Esophagus muscularis mucosa (tissue), 4 donors: ENCODE data around the gene CEACAM16. TPM values are rescaled to one million over a fixed set of nuclear protein-coding genes. Genes with fewer than 3 reads are reported as not detected.
"Not testable (repeated sequence)": the region's sequence is repeated elsewhere in the genome, so short reads cannot be mapped to it uniquely, and the experiment has no call there.

Source experiments
- DNase-seq: peaks from one replicate; pipeline ENCODE4 v3.0.0-alpha.2; 2017; ENCODE audit errors: extremely low spot score
- H3K27ac ChIP-seq, 4 donors: fragments of 200-600 bp; sonication (generic); replicated peaks in 1 of 4; 1 replicate in 3 of 4; 2 replicates in 1 of 4; pipeline ENCODE4 v1.5.1; 2016 to 2019; ENCODE audit warnings: mild to moderate bottlenecking in 1 of 4
- H3K27me3 ChIP-seq, 4 donors: fragments of 200-600 bp; sonication (generic); one replicate each; pipeline versions ENCODE4 v1.5.1 to v1.6.0; 2016 to 2019
- H3K36me3 ChIP-seq, 4 donors: fragments of 200-600 bp; sonication (generic); one replicate each; pipeline ENCODE4 v1.5.1; 2016 to 2019
- H3K4me1 ChIP-seq, 4 donors: fragments of 200-600 bp; sonication (generic); one replicate each; pipeline ENCODE4 v1.5.1; 2016 to 2019
- H3K4me3 ChIP-seq, 4 donors: fragments of 200-600 bp; sonication (generic); 1 replicate in 2 of 4; 2 replicates in 2 of 4; pipeline ENCODE4 v1.5.1; 2016 to 2019; ENCODE audit warnings: mild to moderate bottlenecking in 4 of 4, moderate library complexity in 1 of 4
- H3K9me3 ChIP-seq, 4 donors: fragments of 200-600 bp; sonication (generic); 1 replicate in 3 of 4; 2 replicates in 1 of 4; pipeline ENCODE4 v1.5.1; 2016 to 2019
- CTCF ChIP-seq, 3 experiments: fragments of 200-600 bp in 2 of 3; fragments of 450-650 bp in 1 of 3; sonication (generic) in 2 of 3; IDR thresholded peaks; one replicate each; pipeline ENCODE4 v1.5.1; 2017 to 2019; ENCODE audit warnings: antibody characterized with exemption in 3 of 3, mild to moderate bottlenecking in 2 of 3, moderate library complexity in 1 of 3
- EP300 ChIP-seq: sonication (generic); formaldehyde crosslinking; IDR thresholded peaks from one replicate; pipeline ENCODE4 v1.6.1; 2017; ENCODE audit warnings: antibody characterized with exemption
- POLR2A ChIP-seq: fragments of 450-650 bp; IDR thresholded peaks from one replicate; pipeline ENCODE4 v1.6.1; 2017; ENCODE audit warnings: antibody characterized with exemption, moderate library complexity, mild to moderate bottlenecking, low read depth
- POLR2AphosphoS5 ChIP-seq, 2 donors: sonication (generic); formaldehyde crosslinking; IDR thresholded peaks; one replicate each; pipeline ENCODE4 v1.6.1; 2017; ENCODE audit warnings: antibody characterized with exemption in 2 of 2
- WGBS: methylation state at CpG from one replicate; pipeline ENCODE4 v1.1.5; 2018; 5-methylcytosine and 5-hydroxymethylcytosine counted together
- intact Hi-C: fragments of 100-400 bp; cut with DNase I; formaldehyde crosslinking; loops from one replicate; pipeline ENCODE4 v1.15.1; 2023
- total RNA-seq, 4 donors: library from RNA; depleted of rRNA; stranded (reverse); fragments of >200 nt; gene quantifications; one replicate each; pipeline versions ENCODE4 v1.1.0 to v1.2.1, GENCODE V29; 2016

CEACAM16 gene
- total RNA-seq, 4 donors from 2014 or later, result not detected

DNA sequence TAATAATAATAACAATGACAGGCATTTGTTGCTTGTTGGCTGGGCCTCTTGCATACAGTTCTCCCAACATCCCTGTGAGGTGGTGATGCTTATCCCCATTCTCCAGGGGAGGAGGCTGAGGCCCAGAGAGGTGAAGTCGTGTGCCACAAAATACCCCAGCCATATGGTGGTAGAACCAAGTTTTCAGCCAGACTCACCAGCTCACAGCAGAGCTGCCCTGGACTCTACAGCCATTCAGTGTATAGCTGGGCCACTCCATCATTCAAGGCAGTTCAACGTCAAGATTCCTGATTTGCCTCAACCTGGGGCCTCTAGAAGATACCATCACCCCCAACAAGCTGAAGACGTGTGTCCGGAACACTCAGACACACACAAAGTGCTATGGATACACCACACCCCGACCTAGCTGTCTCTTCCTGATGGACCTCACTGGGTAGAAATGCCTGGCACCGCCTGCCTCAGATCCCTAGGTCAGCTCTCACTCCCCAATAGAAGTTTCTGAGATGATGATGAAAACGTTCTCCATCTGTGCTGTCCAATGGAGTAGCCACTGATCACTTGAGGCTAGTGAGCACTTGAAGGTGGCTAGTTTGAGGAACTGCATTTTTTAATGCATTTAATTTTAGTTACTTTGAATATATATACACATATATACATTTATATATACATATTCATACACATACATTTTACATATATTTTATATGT is 31.9 kb upstream of the CEACAM16 start:
- WGBS, result 76% methylated on average over 7 of the region's 7 CpGs
- no peak overlapping the region for H3K27ac ChIP-seq
- intact Hi-C loops, result no loop called here
- no peaks in the 10 kb centered on the region for H3K4me1 ChIP-seq
- no peak for TF ChIP-seq EP300
- TF ChIP-seq POLR2AphosphoS5 (IDR thresholded peaks at IDR 0.05), result no peak
- TF ChIP-seq POLR2A, result no peak
- TF ChIP-seq CTCF (IDR thresholded peaks at IDR 0.05), result no peak
- no peaks in the 10 kb centered on the region for H3K9me3 ChIP-seq
- H3K36me3 ChIP-seq, result peaks cover 3 to 19% (median 18%) of the 10 kb centered on the region in 4 donors
- no peak overlapping the region for H3K4me3 ChIP-seq
- no peak for DNase-seq
- H3K27me3 ChIP-seq, result no peaks in the 10 kb centered on the region

DNA sequence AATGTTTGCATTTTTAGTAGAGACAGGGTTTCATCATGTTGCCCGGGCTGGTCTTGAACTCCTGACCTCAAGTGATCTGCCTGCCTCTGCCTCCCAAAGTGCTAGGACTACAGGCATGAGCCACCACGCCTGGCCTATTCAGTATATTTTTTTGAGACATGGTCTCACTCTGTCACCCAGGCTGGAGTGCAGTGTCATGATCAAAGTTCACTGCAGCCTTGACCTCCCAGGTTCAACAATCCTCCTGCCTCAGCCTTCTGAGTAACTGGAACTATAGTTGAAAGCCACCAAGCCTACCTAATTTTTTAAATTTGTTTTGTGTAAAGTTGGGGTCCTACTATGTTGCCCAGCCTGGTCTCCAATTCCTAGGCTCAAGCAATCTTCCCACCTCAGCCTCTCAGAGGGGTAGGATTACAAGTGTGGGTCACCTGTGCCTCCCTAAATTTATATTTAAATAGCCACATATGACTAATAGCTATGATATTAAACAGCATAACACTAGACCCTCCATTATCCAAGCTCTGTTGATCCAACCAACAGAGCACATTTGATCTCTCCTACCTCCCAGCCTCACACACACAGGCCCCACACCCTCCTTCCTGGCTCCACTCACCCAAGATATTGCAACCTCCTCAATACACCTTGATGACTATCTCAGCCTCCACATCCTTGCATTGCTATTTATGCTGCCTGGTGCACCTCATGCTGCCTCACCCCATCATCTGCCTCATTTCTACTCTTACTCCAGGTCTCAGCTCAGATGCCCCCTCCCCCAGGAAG is 29.8 kb upstream of the CEACAM16 start:
- no peak for DNase-seq
- no peaks in the 10 kb centered on the region for H3K4me1 ChIP-seq
- H3K4me3 ChIP-seq, result no peak overlapping the region
- no peaks in the 10 kb centered on the region for H3K36me3 ChIP-seq
- H3K27ac ChIP-seq, result no peak overlapping the region
- WGBS, result 94% methylated on average over 2 of the region's 2 CpGs
- TF ChIP-seq EP300, result no peak
- no peak for TF ChIP-seq POLR2AphosphoS5 (IDR thresholded peaks at IDR 0.05)
- no peak for TF ChIP-seq CTCF (IDR thresholded peaks at IDR 0.05)
- intact Hi-C loops, result no loop called here
- H3K9me3 ChIP-seq, result no peaks in the 10 kb centered on the region
- no peaks in the 10 kb centered on the region for H3K27me3 ChIP-seq

DNA sequence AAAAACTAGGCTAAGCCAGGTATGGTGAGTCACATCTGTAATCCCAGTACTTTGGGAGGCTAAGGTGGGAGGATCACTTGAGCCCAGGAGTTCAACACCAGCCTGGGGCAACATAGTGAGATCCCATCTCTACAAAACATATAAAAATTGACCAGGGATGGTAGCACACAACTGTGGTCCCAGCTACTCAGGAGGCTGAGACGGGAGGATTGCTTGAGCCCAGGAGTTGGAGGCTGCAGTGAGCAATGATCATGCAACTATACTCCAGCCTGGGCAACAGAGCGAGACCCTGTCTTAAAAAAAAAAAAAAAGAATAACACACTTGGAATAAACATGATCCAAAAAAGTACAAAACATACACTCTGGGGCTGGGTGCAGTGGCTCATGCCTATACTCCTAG is 28.9 kb upstream of the CEACAM16 start:
- intact Hi-C loops, result not testable (repeated sequence)
- 69% methylated on average over 2 of the region's 2 CpGs for WGBS

DNA sequence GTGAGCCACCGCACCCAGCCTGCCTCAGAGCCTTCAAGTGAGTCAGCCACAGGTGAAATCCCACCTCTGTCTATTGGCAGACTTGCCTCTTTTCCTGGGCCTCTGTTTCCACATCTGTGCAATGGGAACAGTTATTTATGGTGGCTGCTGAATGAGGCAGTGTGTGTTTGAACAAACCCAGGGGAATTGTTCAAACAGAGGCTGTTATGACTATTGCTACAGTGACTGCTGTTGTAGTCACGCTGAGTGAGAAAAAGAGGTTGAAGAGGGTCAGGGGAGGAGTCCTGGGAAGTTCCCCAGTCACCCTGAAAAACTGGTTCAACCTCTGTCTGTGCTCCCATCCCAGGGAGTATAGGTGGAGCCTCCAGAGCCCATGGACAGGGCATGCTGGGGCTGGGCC is 27.6 kb upstream of the CEACAM16 start, which contains the start of gene CEACAM19:
Gene CEACAM19 (plus strand): TSS at position 83 of the 400 bp plus-strand sequence. CDS start 450 bp downstream, outside the sequence.
- no peaks in the 10 kb centered on the region for H3K9me3 ChIP-seq
- DNase-seq, result no peak
- no peaks in the 10 kb centered on the region for H3K27me3 ChIP-seq
- H3K4me1 ChIP-seq, result no peaks in the 10 kb centered on the region
- intact Hi-C loops, result no loop called here
- H3K27ac ChIP-seq, result no peak within 1 kb of the TSS
- H3K4me3 ChIP-seq, result no peak within 1 kb of the TSS
- TF ChIP-seq POLR2A (no peak), POLR2AphosphoS5 (IDR thresholded peaks at IDR 0.05) (no peak), EP300 (no peak), CTCF (IDR thresholded peaks at IDR 0.05) (no peak)
- peaks cover 0 to 14% (median 4%) of the 10 kb centered on the region in 4 donors for H3K36me3 ChIP-seq
- 92% methylated on average over 2 of the region's 2 CpGs for WGBS

More for the DNA sequence above, 28.9 kb upstream of the CEACAM16 start:
- not testable (repeated sequence) for DNase-seq, H3K9me3 ChIP-seq, H3K27me3 ChIP-seq, H3K4me3 ChIP-seq, H3K4me1 ChIP-seq, H3K36me3 ChIP-seq, H3K27ac ChIP-seq

DNA sequence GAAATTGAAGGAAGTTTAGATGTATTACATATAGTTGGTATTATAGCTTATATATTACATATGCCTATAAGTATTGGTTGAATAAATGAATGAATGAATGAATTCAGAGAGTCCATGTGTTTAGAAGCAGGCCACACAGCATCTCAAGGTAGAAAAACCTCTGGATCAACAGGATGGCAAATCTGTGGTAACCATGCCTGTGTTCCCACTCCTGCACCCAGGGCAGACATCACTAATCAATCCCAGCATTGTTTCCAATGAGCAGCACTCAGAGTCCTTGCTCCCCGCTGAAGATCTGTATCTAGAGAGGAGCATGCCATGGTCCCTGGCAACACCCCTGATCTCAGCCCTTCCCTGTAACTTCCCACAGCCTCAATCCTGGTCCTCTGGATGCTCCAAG is 26.7 kb upstream of the CEACAM16 start:
- no peak for DNase-seq
- Histone ChIP-seq H3K27ac (no peak overlapping the region), H3K27me3 (no peaks in the 10 kb centered on the region), H3K36me3 (peaks cover 0 to 21% (median 9%) of the 10 kb centered on the region in 4 donors), H3K4me3 (no peak overlapping the region), H3K9me3 (no peaks in the 10 kb centered on the region), H3K4me1 (no peaks in the 10 kb centered on the region)
- 60% methylated on average over 1 of the region's 1 CpG for WGBS
- TF ChIP-seq POLR2A (no peak), EP300 (no peak), CTCF (IDR thresholded peaks at IDR 0.05) (no peak), POLR2AphosphoS5 (IDR thresholded peaks at IDR 0.05) (no peak)
- intact Hi-C loops, result no loop called here
